GM19467 (cell line): ENCODE measurements around the gene AGO3.
A peak's percentile ranks its signal among the peaks of the same experiment; 100 is the strongest.
"Not testable (repeated sequence)": the region's sequence is repeated elsewhere in the genome, so short reads cannot be mapped to it uniquely, and the experiment has no call there.

Experiments used
- ATAC-seq: cut with Tn5 transposase; IDR thresholded peaks from one replicate; pipeline ENCODE4 v1.9.1; 2021; ENCODE audit warnings: mild to moderate bottlenecking, moderate library complexity; ENCODE audit not compliant: unreplicated experiment

AGO3 gene

DNA sequence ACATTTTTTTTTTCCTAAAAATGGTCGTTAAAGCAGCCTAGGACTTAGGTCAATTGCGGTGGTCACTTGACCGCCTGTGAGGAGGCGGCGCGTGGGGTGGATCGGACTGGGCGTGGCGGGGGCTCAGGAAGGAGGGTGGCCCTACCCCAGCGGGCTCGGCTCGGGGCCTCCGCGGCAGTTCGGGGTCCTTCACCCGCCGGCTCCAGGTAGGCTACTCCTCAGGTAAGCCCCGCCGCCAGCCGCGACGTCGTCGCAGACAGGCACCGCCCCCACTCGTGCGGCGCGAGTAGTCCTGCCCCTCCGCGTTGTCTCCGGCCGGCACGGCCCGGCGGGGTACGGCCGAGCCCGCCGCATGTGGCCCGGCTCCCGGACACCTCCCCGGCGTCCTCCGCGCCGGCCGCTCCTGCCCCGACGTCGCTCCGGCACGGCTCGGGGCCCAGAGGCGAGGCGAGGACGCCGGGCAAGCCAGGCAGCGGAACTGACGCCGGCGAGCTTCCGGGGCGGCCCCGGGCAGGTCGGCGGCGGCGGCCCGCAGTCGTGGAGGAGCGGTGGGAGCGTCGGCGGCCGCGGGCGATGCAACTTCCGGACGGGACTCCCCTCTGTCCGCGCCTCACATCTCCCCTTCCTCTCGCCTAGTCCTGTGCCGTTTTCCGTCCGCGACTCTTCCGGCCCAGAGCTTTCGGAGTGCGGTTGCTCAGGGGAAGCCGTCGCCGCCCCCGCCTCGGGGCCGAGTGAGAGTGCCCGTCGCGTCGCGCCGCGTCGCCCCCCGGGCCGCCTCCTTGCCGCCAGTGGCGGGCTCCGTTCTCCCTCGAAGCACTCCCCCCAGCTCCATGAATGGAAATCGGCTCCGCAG lies at the start of gene AGO3:
TSS of gene AGO3 (plus strand) at position 513 of the 853 bp plus-strand sequence. CDS start at position 835, 322 bp downstream.
- ATAC-seq, result peak; percentile 85

DNA sequence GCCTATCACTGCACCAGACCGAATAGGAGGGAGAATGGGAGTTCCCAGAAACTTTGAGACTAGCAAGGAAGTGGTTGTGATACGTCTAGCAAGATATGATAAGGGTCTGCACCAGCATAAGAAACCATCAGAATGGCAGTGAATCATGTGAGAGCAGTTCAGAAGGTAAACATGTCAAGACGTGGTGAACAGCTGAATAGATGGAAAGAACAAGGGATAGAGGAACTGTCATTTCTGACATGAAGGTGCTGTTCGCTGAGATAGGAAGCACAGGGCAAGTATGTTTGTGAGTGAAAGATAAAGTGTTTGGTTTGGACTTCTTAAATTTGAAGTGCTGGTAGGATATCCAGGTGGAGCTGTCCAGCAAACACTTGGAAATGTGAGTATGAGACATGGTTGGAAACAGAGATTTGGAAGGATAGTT lies 49.0 kb upstream of the AGO3 start:
- ATAC-seq, result no peak

DNA sequence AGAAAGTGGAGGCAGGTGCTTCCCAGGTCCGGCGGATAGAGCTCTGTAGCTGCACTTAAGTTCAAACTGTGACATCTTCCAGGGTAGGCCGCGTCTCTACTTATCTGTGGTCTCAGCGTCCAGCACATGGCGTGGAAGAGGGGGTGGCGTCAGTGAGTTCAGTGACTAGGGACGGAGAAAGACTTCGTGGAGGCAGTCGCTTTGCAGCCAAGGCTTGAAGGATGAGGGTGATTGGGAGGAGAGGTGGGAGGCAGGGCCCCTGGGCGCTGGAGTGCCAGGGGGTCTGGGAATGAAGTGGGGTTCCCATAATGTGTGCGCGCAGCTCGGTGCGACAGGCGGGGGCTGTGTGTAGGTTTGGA lies 48.3 kb upstream of the AGO3 start:
- no peak for ATAC-seq

DNA sequence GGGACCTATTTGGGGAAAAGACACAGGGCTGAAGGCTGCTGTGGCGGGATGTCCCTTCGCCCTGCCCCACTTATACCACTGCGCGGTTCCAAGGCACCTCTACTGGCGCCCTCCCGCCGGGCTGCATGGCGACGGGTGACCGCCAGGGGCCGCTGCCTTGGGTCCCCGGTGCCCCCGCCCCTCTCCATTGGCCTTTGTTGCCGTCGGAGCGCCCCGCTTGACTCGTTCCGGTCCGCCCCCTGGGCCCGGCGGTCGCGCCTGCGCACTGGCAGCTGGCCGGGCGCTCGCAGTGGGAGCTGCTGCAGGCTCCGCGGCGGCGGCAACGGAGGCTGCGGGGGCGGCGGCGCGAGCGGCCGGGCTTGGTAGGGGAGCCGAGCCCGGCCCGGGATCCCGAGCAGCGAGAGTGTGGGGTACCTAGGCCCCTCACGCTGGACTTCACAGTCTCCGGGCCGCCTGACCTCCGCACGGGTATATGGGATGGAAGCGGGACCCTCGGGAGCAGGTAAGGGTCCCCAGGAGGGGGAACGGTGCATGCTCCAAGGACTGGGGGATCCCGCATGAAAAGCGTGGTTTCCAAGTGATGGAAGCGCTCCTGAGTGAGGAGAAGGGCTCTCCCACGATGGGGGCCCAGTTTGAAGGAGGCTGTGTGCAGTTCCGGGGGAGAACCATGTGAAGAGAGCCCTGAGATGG lies 47.8 kb upstream of the AGO3 start, which contains the start of gene AGO1:
TSS of gene AGO1 (plus strand) at position 265 of the 690 bp plus-strand sequence. CDS start at position 478, 213 bp downstream.
- peak; percentile 88 for ATAC-seq

DNA sequence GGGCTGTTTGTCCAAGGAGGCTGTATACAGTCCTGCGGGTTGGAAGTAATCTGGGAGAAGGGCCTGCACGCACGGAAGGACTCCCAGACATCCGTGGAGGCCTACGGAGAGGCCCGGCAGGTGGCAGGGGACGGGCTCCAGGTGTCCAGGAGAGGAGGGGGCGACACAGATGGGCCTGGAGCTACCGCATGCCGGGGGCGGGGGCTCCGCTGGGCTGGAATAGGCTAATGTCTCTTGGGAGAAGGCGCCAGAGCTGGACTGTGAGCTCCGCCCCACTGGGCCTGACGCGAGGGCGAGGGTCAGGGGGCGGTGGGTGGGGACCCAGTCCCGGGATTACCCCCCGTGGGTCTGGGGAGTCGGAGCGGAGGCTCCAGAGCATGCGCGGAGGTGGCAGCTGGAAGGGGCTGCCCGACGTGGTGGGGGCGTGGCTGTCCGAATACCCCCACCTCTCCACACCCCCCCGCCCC lies 47.2 kb upstream of the AGO3 start:
- peak; percentile 1 for ATAC-seq

DNA sequence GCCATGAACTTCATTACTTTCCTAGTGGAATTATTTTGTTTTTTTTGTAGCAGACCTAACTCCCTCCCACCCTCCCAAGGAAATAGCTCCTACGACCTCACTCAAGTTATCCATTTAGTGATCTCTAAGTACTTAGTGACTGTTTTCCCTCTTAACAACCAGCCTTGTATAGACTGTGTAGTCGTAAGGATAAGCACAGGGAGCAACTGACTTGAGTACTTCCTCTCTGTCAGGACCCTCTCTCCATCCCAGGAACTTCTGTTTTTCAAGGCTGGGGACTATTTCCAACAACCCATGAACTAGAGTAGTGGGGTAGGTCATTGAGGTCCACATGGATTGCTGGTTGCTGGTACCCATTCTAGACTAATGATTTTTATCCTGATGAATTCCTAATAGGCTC lies 46.0 kb upstream of the AGO3 start:
- no peak for ATAC-seq

DNA sequence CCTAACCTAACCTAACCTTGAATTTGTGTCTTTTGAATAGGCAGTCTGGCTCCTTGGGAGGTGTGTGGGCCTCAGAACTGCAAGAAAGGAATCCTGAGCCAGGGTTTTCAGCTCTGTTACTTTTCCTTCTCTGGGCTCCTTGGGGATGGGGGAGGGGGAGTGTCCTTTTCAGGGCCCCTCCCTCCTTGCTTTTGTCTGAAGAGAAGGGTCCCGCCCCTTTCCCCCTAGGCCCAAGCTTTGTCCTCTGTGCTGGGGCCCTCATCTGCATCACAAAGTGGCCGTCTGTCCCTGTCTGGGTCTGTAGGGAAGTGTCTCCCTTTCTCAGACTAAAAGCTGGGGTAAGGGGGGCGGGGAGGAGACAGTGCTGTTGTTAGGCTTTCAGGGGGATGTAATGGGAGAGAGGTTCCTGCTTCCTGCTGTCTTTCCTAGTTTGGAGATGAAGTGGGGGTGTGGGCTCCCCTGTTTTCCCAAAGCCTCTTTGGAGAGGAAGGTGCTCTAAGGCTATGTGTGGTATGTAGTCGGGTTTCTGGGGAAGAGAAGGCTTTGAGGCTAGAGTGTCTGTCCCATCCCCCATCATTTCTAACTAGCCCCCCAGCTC lies 44.8 kb upstream of the AGO3 start:
- no peak for ATAC-seq

DNA sequence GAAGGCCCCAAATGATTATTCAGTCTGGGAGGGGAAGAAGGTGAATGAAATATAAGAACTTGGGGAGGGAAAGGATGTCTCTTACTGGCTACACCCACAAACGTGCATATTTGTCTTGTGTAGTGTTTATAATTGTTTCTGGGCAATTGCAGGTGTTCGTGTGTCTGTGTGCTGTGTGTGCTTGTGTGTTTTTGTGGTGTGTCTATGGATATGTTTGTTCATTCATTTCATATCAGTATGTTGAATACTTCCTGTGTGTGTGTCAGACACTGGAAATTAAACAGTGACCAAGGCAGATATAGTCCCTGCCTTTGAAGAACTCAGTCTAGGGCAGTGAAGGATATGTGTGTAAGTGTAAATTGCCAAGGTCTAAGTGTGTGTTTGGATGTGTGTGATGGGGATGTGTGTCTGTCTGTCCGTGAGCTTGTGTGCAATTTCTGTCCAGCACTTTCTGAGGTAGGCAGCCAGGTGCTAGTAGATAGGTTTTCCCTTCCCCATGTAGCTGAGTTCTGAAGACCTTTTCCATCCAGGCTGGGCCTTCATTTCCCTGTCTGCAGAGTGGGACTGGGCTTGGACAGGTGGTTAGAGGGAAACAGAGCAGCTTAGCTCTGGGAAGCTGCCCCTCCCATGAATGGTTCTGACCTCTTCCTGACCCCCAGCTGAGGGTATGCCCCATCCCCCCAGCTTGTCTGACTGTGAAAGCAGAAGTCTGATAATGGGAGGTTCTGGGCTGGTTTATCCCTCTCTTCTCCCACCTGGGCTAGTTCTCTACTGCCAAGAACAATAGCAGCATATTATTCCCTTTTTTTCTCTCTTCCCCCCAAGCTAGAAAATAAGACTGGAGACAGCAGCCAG lies 44.1 kb upstream of the AGO3 start:
- ATAC-seq, result no peak

DNA sequence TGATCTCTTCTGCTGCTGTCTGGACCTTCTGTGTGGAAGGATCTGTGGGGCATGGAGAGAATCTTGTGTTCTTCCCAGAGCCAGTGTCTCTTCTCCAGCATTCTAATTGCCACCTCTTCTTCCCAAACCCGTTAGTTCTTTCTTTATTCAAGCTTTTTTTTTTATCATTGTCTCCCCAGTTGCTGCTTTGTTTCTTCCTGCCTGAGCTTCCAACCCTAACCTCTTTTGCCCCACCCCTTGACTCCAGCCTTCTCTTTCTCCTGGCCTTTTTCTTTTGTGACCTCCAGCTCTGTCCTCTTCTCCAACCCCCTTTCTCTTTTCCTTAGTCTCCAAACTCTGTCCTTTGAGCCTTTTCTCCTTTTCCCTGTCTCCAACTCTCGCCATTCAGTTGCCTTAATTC lies 43.4 kb upstream of the AGO3 start:
- no peak for ATAC-seq

DNA sequence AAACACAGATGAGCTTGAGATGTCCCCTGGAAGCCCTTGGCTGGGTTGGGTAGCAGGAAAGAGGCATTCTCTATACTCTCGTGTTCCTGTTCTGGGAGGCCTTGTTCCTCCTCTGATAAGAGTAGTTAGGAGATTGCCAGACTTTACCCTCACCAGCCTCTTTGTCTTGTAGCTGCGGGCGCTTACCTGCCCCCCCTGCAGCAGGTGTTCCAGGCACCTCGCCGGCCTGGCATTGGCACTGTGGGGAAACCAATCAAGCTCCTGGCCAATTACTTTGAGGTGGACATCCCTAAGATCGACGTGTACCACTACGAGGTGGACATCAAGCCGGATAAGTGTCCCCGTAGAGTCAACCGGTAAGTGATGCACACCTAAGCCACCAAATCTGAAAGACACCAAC lies 42.6 kb upstream of the AGO3 start:
- ATAC-seq, result no peak

DNA sequence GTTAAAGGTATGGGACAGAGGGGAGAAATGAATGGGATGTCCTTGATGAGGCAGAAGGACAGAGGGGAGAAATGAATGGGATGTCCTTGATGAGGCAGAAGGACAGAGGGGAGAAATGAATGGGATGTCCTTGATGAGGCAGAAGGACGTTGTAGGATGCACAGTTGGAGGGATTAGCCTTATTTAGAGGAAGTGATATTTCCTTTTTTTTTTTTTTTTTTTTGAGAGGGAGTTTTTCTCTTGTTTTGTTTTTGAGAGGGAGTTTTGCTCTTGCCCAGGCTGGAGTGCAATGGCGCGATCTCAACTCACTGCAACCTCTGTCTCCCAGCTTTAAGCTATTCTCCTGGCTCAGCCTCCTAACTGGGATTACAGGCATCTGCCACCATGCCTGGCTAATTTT lies 41.9 kb upstream of the AGO3 start:
- not testable (repeated sequence) for ATAC-seq

DNA sequence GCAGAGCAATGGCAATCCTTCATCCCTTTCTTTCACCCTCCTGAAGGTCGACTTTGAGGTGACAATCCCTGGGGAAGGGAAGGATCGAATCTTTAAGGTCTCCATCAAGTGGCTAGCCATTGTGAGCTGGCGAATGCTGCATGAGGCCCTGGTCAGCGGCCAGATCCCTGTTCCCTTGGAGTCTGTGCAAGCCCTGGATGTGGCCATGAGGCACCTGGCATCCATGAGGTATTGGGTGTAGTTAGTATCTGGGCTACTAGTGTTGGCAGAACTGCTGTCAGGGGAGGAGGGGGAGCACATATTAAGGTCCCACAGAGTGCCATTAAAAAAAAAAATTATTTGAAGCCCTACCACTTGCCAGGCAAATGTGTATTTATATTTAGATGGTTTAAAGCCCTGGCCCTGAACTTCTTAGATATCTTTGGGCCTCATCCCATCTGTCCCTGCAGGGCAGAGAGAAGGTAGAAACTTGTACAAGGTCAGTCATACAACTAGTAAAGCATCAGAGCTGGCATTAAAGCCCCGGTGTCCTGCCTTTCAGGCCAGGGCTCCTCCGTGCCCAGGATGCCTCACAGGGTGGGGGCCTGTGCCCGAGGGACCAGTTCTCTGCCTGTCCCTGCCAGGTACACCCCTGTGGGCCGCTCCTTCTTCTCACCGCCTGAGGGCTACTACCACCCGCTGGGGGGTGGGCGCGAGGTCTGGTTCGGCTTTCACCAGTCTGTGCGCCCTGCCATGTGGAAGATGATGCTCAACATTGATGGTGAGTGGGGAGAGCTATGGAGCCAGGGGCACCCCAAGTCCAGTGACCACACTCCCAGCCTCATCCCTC lies 37.6 kb upstream of the AGO3 start:
- no peak for ATAC-seq

DNA sequence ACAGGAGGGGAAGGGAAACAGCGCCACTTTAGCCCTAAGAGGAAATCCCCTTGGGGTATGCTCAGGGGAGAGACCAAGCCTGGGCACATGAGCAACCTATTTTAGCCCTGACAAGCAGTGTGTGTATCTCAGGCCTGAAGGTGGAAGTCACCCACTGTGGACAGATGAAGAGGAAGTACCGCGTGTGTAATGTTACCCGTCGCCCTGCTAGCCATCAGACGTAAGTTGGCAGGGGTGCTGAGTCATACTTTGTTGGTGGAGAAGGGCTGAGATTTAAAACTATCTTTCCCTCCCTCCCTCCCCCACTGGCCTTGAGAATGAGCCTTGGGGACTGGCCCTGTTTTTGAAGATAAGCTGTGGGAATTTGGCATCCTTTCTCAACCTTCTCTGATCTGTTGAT lies 36.7 kb upstream of the AGO3 start:
- ATAC-seq, result no peak

DNA sequence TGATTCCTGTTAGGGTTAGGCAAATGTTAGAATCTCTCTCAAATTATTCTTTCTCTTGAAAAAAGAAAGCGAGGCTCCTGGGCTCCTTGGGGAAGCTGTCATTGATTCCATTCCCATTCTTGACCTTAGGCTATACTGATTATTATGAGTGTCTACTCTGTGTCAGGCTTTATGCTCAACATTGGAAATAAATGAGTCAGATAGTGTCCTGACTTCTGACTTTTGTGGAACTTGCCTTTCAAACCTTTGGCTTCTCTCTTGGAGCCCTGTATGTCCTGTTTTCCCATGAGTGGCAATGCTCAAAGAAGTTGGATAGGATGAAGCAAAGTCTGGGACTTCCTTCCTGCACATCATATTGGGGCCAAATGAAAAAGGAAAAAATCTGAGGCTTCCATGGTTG lies 36.2 kb upstream of the AGO3 start:
- ATAC-seq, result no peak

DNA sequence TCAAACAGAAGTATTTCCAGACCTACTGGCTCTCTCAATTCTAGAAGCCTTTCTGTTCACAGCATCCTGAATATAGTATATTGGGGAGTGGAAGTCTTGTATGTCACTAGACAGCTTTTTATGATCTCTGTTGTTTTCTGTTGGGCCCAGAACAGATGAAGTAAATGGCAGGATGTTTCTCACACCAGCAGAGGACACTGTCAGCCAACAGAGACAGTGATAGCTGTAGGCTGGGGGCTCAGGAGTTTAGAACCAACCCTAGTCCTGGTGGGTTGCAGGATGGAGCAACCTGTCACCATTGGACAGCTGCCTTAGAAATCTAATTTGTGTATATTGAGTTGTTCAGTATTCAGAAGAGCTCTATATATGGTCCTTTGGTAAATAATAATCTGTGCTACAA lies 31.0 kb upstream of the AGO3 start:
- ATAC-seq, result no peak

DNA sequence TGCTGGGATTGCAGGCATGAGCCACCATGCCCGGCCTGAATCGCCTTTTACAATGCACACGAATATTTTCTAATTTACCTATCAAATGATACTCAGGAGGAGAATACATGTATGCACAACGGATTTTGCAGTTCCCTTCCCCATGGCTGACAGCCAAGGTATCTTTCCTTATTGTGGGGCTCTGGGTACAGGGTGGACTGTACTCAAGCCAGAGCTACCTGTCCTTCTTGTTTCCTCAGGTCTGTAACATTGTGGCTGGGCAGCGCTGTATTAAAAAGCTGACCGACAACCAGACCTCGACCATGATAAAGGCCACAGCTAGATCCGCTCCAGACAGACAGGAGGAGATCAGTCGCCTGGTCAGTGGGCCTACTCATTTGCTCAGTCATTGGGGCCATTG lies 29.7 kb upstream of the AGO3 start:
- no peak for ATAC-seq

DNA sequence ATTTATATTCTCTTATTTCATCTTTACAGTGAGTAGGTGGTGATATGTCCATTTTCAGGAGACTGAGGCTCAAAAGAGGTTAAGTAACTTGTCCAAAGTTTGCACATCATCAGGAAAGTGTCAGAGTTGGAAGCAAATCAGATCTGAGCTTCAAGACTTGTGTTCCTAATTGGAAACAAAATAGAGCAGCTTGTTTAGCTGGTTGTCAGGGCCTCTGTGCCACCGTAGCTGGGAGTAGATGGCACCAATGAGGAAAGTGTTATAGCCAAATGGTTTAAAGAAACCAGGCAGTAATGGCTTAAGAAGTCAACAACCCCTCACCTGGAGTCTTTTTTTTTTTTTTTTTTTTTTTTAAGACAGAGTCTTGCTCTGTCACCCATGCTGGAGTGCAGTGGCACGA lies 28.2 kb upstream of the AGO3 start:
- ATAC-seq, result no peak

DNA sequence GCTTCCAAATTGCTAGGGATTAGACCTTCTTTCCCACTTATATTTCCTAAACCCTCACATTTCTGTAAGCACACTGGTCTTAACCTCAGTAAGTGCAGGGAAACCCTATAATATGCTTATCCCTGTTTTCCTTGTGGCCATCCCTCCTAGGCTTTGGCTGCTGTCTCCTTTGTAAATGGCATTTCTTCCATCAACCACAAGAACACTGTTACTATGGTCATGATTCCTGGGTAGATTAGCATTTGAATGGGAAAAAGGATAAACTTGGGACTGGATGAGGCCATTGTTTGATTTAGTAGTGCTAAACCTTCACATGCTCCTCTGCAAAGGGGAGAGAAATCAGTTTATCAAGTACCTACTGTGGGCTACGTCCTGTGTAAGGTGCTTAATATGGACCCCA lies 16.2 kb upstream of the AGO3 start:
- no peak for ATAC-seq

DNA sequence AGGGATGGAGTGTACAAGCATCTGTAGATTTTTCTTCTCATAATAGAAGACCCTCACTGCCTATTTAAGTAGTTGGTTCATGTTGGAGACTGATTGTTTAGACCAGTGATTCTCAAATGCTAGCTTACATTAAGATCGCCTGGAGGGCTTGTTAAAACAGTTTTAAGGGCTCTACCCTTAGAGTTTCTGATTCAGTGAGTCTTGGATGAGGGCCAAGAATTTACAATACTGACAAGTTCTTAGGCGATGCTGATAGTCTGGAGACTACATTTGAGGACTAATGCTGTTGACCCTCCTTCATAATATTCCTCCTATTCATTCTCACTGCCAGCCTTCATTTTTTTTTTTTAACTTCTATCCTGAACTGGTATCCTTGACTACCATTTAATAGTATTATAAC lies 15.2 kb upstream of the AGO3 start:
- no peak for ATAC-seq

DNA sequence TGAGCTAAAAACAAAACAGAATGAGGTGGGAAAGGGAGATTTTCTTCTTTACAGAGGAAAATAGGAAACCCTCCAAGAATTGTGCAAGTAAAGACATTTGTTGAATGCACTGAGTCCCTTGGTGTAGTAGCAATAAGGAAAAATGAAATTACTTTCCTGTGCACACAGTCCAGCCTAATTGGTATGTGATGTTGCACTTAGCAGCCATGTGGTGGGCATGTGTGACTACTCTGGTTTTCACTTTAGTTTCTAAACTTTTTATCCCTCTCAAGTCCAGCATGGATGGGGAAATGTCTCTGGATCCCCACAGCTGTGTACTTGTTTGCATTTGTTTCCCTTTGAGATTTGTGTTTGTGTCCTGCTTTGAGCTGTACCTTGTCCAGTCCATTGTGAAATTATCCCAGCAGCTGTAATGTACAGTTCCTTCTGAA lies 7.1 kb upstream of the AGO3 start:
- ATAC-seq, result no peak
